H9 (cell line): ENCODE measurements around the gene COL19A1. TPM values are rescaled to one million over a fixed set of nuclear protein-coding genes. Genes with fewer than 3 reads are reported as not detected.

Experiments used
- DNase-seq: peaks from one replicate; pipeline ENCODE4 v3.0.0-alpha.2; 2017
- H2AFZ ChIP-seq: one replicate; pipeline ENCODE4 v1.6.1; 2013; ENCODE audit warnings: mild to moderate bottlenecking, low read length, control low read depth, moderate library complexity
- H2AK5ac ChIP-seq: 2 replicates; pipeline ENCODE4 v1.6.1; 2013; ENCODE audit warnings: low read length, control low read depth, mixed read lengths; ENCODE audit not compliant: insufficient read length
- H2BK120ac ChIP-seq: one replicate; pipeline ENCODE4 v1.6.1; 2013; ENCODE audit warnings: low read depth, mild to moderate bottlenecking, low read length, control low read depth, inconsistent platforms; ENCODE audit not compliant: poor library complexity, severe bottlenecking
- H2BK12ac ChIP-seq: 2 replicates; pipeline ENCODE4 v1.6.1; 2013; ENCODE audit warnings: low read length, control low read depth, mixed read lengths, low read depth; ENCODE audit not compliant: insufficient read length
- H2BK15ac ChIP-seq: 2 replicates; pipeline ENCODE4 v1.6.1; 2013; ENCODE audit warnings: low read depth, low read length, control low read depth
- H2BK20ac ChIP-seq: one replicate; pipeline ENCODE4 v1.6.1; 2013; ENCODE audit warnings: low read depth, mild to moderate bottlenecking, low read length, control low read depth, inconsistent platforms; ENCODE audit not compliant: poor library complexity, severe bottlenecking
- H2BK5ac ChIP-seq: 2 replicates; pipeline ENCODE4 v1.6.1; 2013; ENCODE audit warnings: low read length, control low read depth, mixed read lengths; ENCODE audit not compliant: insufficient read length
- H3K14ac ChIP-seq: 2 replicates; pipeline ENCODE4 v1.6.1; 2013; ENCODE audit warnings: low read length, control low read depth; ENCODE audit not compliant: insufficient read depth
- H3K18ac ChIP-seq: 2 replicates; pipeline ENCODE4 v1.6.1; 2013; ENCODE audit warnings: low read depth, mild to moderate bottlenecking, mixed read lengths, low read length, control low read depth; ENCODE audit not compliant: insufficient read length
- H3K23ac ChIP-seq: 2 replicates; pipeline ENCODE4 v1.6.1; 2013; ENCODE audit warnings: low read length, control low read depth, mixed read lengths, low read depth; ENCODE audit not compliant: insufficient read length
- H3K23me2 ChIP-seq: 2 replicates; pipeline ENCODE4 v1.6.1; 2013; ENCODE audit warnings: low read depth, mild to moderate bottlenecking, mixed read lengths, low read length, control low read depth; ENCODE audit not compliant: insufficient read length, poor library complexity, severe bottlenecking
- H3K27ac ChIP-seq: 2 replicates; pipeline ENCODE4 v1.5.1; 2013; ENCODE audit warnings: low read length, control low read depth, mixed read lengths, low read depth; ENCODE audit not compliant: insufficient read length
- H3K27me3 ChIP-seq: 2 replicates; pipeline ENCODE4 v1.6.1; 2013; ENCODE audit warnings: low read length, control low read depth, inconsistent platforms; ENCODE audit not compliant: insufficient read depth
- H3K4ac ChIP-seq: 2 replicates; pipeline ENCODE4 v1.6.1; 2013; ENCODE audit warnings: low read depth, mild to moderate bottlenecking, control low read depth, inconsistent platforms, low read length, moderate library complexity
- H3K4me1 ChIP-seq: 2 replicates; pipeline ENCODE4 v1.6.1; 2013; ENCODE audit warnings: low read length, control low read depth, inconsistent platforms; ENCODE audit not compliant: insufficient read depth
- H3K4me2 ChIP-seq: 2 replicates; pipeline ENCODE4 v1.6.1; 2013; ENCODE audit warnings: low read length, control low read depth, mixed read lengths; ENCODE audit not compliant: insufficient read length, insufficient read depth
- H3K56ac ChIP-seq: 2 replicates; pipeline ENCODE4 v1.6.1; 2013; ENCODE audit warnings: low read depth, mild to moderate bottlenecking, mixed read lengths, low read length, control low read depth; ENCODE audit not compliant: insufficient read length
- H3K79me1 ChIP-seq: 2 replicates; pipeline ENCODE4 v1.6.1; 2013; ENCODE audit warnings: low read depth, mild to moderate bottlenecking, moderate library complexity, low read length, control low read depth, inconsistent platforms; ENCODE audit not compliant: insufficient read depth, poor library complexity, severe bottlenecking
- H3K79me2 ChIP-seq: 2 replicates; pipeline ENCODE4 v1.6.1; 2013; ENCODE audit warnings: low read length, control low read depth, inconsistent platforms; ENCODE audit not compliant: insufficient read depth
- H3K9ac ChIP-seq: 2 replicates; pipeline ENCODE4 v1.6.1; 2013; ENCODE audit warnings: low read length, control low read depth, mixed read lengths; ENCODE audit not compliant: insufficient read length; ENCODE audit errors: extremely low read depth
- H3K9me3 ChIP-seq: one replicate; pipeline ENCODE4 v1.6.1; 2013; ENCODE audit warnings: low read depth, low read length, inconsistent platforms; ENCODE audit not compliant: control insufficient read depth
- H3T11ph ChIP-seq: one replicate; pipeline ENCODE4 v1.6.1; 2013; ENCODE audit warnings: mild to moderate bottlenecking, low read length, control low read depth, inconsistent platforms
- H4K20me1 ChIP-seq: one replicate; pipeline ENCODE4 v1.6.1; 2013; ENCODE audit not compliant: control insufficient read depth, insufficient read length, insufficient read depth
- H4K5ac ChIP-seq: 2 replicates; pipeline ENCODE4 v1.6.1; 2013; ENCODE audit warnings: low read depth, mild to moderate bottlenecking, mixed read lengths, low read length, control low read depth; ENCODE audit not compliant: insufficient read length
- H4K8ac ChIP-seq: replicated peaks from 2 replicates; pipeline ENCODE4 v1.6.1; 2013; ENCODE audit warnings: low read length, control low read depth, mixed read lengths, low read depth; ENCODE audit not compliant: insufficient read length
- H4K91ac ChIP-seq: 2 replicates; pipeline ENCODE4 v1.6.1; 2013; ENCODE audit warnings: low read depth, mild to moderate bottlenecking, moderate library complexity, mixed read lengths, low read length, control low read depth; ENCODE audit not compliant: insufficient read length
- H3K27ac Mint-ChIP-seq, 3 experiments: 2 replicates in 2 of 3; 3 replicates in 1 of 3; pipeline ENCODE4 v1.8.0; 2020 to 2021; ENCODE audit warnings: mixed read lengths in 3 of 3, mild to moderate bottlenecking in 1 of 3, moderate library complexity in 1 of 3
- H3K27me3 Mint-ChIP-seq: 2 replicates; pipeline ENCODE4 v1.8.0; 2021; ENCODE audit warnings: low read depth, mild to moderate bottlenecking, moderate library complexity, mixed read lengths
- H3K36me3 Mint-ChIP-seq, 3 experiments: 2 replicates in 2 of 3; 3 replicates in 1 of 3; pipeline ENCODE4 v1.8.0; 2020 to 2021; ENCODE audit warnings: low read depth in 3 of 3, mixed read lengths in 3 of 3; ENCODE audit not compliant: insufficient read depth in 1 of 3
- H3K4me1 Mint-ChIP-seq, 2 experiments: 2 replicates each; pipeline ENCODE4 v1.8.0; 2020; ENCODE audit warnings: mixed read lengths in 2 of 2
- H3K4me3 Mint-ChIP-seq, 2 experiments: 2 replicates in 1 of 2; 3 replicates in 1 of 2; pipeline ENCODE4 v1.8.0; 2020 to 2021; ENCODE audit warnings: mild to moderate bottlenecking in 2 of 2, mixed read lengths in 2 of 2, moderate library complexity in 1 of 2
- H3K9me3 Mint-ChIP-seq, 2 experiments: 2 replicates in 1 of 2; 3 replicates in 1 of 2; pipeline ENCODE4 v1.8.0; 2020; ENCODE audit warnings: mild to moderate bottlenecking in 2 of 2, mixed read lengths in 2 of 2, moderate library complexity in 1 of 2
- CTCF ChIP-seq: fragments of 200-600 bp; sonication (generic); conservative IDR thresholded peaks from 3 replicates; pipeline ENCODE4 v1.8.0; 2021; ENCODE audit warnings: antibody characterized with exemption, mild to moderate bottlenecking
- WGBS: extraction: QIAGEN DNeasy Blood & Tissue Kit; methylation state at CpG from one replicate; pipeline ENCODE4 v1.1.7; 2013; ENCODE audit warnings: missing lambda C conversion rate, low lambda C conversion rate, mixed read lengths; ENCODE audit not compliant: insufficient read length; ENCODE audit errors: extremely low coverage; 5-methylcytosine and 5-hydroxymethylcytosine counted together
- total RNA-seq: library from RNA; stranded (reverse); gene quantifications from 2 replicates; pipeline ENCODE4 v1.2.1, GENCODE V29; 2021

COL19A1 gene
- total RNA-seq, 1 experiment from 2014 or later, result not detected

- no peak overlapping the region for H3K9ac ChIP-seq
- H2BK15ac ChIP-seq, result no peak overlapping the region
- no peaks in the 10 kb centered on the region for H3K9me3 Mint-ChIP-seq
- no CpG with 5 or more reads among the region's 2 CpGs for WGBS
- no peak overlapping the region for H2AFZ ChIP-seq
- no peak overlapping the region for H3K27ac Mint-ChIP-seq
- H3K4me2 ChIP-seq, result no peak overlapping the region
- H3K36me3 Mint-ChIP-seq, result peaks cover 0 to 3% (median 0%) of the 10 kb centered on the region in 3 experiments; a peak in 1 of 7 replicates
- no peak overlapping the region for H2BK5ac ChIP-seq
- no peak overlapping the region for H3K4ac ChIP-seq
- H3K4me1 Mint-ChIP-seq, result peaks cover 0 to 3% of the 10 kb centered on the region in 2 experiments; a peak in 2 of 4 replicates
- no peaks in the 10 kb centered on the region for H3K23me2 ChIP-seq
- no peaks in the 10 kb centered on the region for H3K27me3 ChIP-seq
- no peak for TF ChIP-seq CTCF
- no peaks in the 10 kb centered on the region for H3K9me3 ChIP-seq
- H3K79me1 ChIP-seq, result no peaks in the 10 kb centered on the region
- H3K18ac ChIP-seq, result no peak overlapping the region
- no peak for DNase-seq
- no peaks in the 10 kb centered on the region; the same call in 1 of the 2 replicates for H3K27me3 Mint-ChIP-seq
- no peak overlapping the region for H2BK12ac ChIP-seq
- H3K23ac ChIP-seq, result no peak overlapping the region
- H2BK120ac ChIP-seq, result no peak overlapping the region
- no peak overlapping the region for H4K5ac ChIP-seq
- no peak overlapping the region for H2AK5ac ChIP-seq
- H3K4me3 Mint-ChIP-seq, result no peak overlapping the region
- H3K27ac ChIP-seq, result no peak overlapping the region
- H4K91ac ChIP-seq, result no peak overlapping the region
- no peak overlapping the region for H2BK20ac ChIP-seq
- H3K56ac ChIP-seq, result no peak overlapping the region
- H4K8ac ChIP-seq, result no peak overlapping the region
- no peak overlapping the region for H3T11ph ChIP-seq
- no peak overlapping the region for H3K14ac ChIP-seq
- no peaks in the 10 kb centered on the region for H3K79me2 ChIP-seq
- no peaks in the 10 kb centered on the region for H4K20me1 ChIP-seq
- no peaks in the 10 kb centered on the region for H3K4me1 ChIP-seq
Observed at GRCh38 chr6:70257768-70258273, 391.5 kb downstream of the COL19A1 start.
